HFF-Myc (cell line): ENCODE measurements around the gene PLXNC1.

Experiments
- DNase-seq: peaks from one replicate; pipeline ENCODE4 v3.0.0-alpha.2; 2011; ENCODE audit warnings: low read depth; ENCODE audit errors: extremely low read depth
- H3K4me3 ChIP-seq: replicated peaks from 2 replicates; pipeline ENCODE4 v1.5.1; 2011; ENCODE audit warnings: low read depth, mild to moderate bottlenecking, control low read depth, low read length
- CTCF ChIP-seq: IDR thresholded peaks from 2 replicates; pipeline ENCODE4 v1.5.1; 2012; ENCODE audit warnings: mild to moderate bottlenecking, low read depth, low read length, control low read depth; ENCODE audit errors: missing control alignments

PLXNC1 gene

GRCh38 chr12:94229902-94230301 lies 81.5 kb downstream of the PLXNC1 start:
- no peak for TF ChIP-seq CTCF
- H3K4me3 ChIP-seq = no peak overlapping the region
- DNase-seq = no peak

- DNase-seq = no peak
- TF ChIP-seq CTCF = no peak
- H3K4me3 ChIP-seq = no peak overlapping the region
Measured at GRCh38 chr12:94230357-94230905, 82.1 kb downstream of the PLXNC1 start.

GRCh38 chr12:94231709-94232108 lies 83.3 kb downstream of the PLXNC1 start:
- DNase-seq = no peak
- H3K4me3 ChIP-seq = no peak overlapping the region
- no peak for TF ChIP-seq CTCF

- TF ChIP-seq CTCF = no peak
- no peak for DNase-seq
- H3K4me3 ChIP-seq = no peak overlapping the region
Measured at GRCh38 chr12:94235848-94236247, 87.5 kb downstream of the PLXNC1 start.

GRCh38 chr12:94239332-94239993 lies 91.1 kb downstream of the PLXNC1 start:
- DNase-seq = no peak
- TF ChIP-seq CTCF = no peak
- no peak overlapping the region for H3K4me3 ChIP-seq

GRCh38 chr12:94240171-94240570 lies 91.8 kb downstream of the PLXNC1 start:
- no peak overlapping the region for H3K4me3 ChIP-seq
- DNase-seq = no peak
- no peak for TF ChIP-seq CTCF

GRCh38 chr12:94242901-94243300 lies 94.5 kb downstream of the PLXNC1 start:
- no peak for TF ChIP-seq CTCF
- no peak overlapping the region for H3K4me3 ChIP-seq
- no peak for DNase-seq
